NCI-H2107 (cell line): Measurements from ENCODE around the gene SDF2L1.
"Not testable (repeated sequence)": the region's sequence is repeated elsewhere in the genome, so short reads cannot be mapped to it uniquely, and the experiment has no call there.

ENCODE experiments used
- DNase-seq: peaks from one replicate; lab custom pipeline; 2025; lab: John Stamatoyannopoulos, UW

The SDF2L1 gene

DNA sequence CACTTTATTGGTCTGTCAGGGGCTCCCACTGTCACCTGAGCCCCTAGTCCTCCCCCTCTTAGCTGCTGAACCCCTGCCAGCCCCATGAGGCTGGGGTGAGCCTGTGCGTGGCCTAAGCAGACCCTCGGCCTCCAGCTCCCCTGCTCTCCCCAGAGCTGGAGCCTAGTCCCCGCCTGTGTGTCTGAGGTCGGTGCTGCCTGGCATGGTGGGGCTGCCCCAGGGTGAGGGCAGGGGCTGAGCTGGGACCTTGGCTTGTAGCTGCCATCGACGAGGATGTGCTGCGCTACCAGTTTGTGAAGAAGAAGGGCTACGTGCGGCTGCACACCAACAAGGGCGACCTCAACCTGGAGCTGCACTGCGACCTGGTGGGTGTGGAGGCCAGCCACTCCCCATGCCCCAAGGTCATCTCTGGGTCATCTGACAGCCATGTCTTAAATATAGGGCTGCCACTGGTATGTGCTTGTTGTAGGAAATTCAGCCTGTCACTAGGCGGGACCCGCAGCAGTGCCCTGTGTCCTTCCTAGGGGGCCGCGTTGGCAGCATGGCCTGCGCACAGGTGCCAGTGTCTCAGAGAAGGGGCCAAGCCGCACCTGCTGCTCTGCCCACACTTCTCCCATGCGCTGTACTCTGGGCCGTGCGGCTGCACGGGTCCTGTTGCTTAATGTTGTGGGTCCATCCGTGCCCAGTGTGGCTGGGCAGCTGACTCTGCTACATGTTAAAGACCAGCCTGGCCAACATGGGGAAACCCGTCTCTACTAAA lies 44.7 kb downstream of the SDF2L1 start:
- no peak for DNase-seq

DNA sequence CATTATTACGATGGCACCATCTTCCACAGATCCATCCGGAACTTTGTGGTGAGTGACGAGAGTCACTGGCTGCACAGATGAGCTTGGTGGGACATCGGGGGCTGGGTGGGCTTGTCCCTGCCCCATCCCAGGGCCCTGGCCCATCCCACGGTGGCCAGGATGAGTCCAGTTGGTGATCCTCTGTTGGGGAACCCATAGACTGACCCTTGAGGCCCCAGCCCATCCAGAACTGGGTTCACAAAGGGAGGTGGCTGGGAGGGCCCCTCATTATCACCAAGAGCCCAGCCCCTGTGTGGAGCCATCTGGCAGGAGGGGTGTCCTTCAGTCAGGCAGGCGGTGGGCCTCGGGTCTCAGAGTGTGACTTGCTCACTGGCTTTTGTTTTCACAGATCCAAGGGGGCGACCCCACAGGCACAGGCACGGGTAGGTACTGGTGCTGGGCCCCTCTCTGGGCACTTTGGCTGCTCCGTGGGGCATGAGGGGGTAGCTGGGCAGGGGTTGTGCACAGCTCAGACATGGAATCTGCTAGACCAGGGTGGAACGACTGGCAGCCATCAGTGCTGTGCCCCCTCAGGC lies 45.7 kb downstream of the SDF2L1 start:
- no peak for DNase-seq

DNA sequence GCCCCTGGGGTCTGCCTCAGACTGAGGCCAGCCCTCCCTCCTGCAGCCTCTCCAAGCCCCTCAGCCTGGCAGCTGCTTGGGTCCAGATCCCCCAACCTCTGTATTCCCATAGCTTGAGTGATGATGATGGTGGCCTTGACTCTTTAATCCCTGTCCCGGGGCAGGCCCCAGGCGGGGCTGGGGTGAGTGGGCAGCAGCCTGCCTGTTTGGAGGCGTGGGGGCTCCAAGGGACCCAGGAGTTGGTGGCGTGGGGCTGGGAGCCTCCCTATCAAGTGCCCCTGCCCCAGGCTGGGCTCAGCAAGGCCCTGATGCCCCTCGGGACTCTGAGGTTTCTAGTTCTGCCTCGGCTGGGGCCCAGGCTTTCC lies 46.2 kb downstream of the SDF2L1 start:
- DNase-seq = no peak

DNA sequence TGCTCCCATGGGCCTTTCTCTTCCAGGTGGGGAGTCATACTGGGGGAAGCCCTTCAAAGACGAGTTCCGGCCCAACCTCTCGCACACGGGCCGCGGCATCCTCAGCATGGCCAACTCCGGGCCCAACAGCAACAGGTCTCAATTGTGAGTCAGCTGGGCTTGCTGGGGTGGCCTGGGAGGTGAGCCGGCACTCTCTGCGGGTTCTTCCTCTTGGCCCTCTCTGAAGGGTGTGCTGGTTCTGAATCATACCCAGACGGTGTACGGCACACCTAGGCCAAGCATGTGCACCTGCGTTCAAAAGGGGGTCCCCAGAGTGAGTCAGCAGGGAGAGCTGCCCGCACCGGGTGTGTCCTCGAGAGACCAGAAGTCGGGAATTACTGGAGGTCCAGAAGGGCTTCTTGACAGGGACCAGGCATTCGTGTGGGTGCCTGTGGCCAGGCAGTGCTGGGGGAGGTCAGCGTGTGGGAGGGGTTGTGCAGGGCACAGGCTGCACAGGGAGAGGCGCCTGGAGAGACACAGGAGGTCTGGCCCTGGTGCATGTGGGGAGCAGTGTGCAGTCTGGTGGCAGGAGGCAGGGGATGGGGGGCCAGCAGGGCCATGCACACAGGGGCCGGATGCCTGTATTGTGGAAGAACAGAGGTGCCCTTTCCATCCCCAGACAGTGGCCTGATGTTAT lies 46.7 kb downstream of the SDF2L1 start:
- DNase-seq = no peak

DNA sequence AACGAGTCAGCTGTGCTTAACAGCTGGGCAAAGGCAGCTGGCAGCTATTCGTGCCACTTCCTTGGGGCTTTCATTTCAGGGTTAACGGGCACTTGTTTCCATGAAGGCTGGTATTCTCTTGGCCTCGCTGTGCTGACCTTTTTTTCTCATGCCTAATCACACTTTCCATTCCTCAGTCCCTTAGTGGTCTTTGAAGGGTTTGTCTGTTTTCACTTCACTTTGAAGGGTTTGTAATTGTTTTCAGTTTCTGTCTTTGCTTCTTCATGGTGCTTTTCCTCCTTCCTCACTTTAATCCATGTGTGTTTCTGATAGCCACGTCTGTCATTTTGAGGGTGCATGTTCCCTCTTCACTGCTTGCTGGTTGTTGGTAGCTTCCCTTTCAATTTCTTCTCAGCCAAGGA lies 48.3 kb downstream of the SDF2L1 start:
- DNase-seq = no peak

DNA sequence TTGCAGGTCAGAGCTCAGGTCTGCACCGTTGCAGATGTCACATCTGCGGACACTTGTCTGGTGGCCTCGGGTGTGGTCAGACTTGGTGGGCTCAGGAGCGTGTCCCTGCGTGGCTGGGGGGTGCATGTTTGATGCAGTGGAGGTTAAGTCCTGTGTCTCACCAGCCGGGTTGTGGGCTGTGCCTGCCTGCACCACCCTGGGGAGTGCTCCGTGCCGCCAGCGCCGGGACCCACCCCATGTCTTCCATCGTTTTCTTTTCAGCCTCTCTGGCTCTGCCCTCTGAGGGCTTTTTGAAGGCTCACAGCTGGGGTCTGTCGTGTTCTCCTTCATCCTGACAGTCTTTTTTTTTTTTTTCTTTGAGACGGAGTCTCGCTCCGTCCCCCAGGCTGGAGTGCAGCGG lies 49.7 kb downstream of the SDF2L1 start:
- DNase-seq = no peak

DNA sequence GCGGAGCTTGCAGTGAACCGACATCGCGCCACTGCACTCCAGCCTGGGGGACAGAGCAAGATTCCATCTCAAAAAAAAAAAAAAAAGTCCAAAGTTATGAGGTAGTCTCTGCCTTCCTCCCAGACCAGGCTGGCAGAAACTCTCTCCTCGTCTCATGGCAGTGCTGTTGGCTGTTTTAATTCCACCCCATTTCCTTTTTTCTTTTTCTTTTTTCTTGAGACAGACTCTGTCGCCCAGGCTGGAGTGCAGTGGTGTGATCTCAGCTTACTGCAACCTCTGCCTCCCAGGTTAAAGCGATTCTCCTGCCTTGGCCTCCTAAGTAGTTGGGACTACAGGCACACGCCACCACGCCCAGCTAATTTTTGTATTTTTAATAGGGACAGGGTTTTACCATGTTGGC lies 50.8 kb downstream of the SDF2L1 start:
- not testable (repeated sequence) for DNase-seq

DNA sequence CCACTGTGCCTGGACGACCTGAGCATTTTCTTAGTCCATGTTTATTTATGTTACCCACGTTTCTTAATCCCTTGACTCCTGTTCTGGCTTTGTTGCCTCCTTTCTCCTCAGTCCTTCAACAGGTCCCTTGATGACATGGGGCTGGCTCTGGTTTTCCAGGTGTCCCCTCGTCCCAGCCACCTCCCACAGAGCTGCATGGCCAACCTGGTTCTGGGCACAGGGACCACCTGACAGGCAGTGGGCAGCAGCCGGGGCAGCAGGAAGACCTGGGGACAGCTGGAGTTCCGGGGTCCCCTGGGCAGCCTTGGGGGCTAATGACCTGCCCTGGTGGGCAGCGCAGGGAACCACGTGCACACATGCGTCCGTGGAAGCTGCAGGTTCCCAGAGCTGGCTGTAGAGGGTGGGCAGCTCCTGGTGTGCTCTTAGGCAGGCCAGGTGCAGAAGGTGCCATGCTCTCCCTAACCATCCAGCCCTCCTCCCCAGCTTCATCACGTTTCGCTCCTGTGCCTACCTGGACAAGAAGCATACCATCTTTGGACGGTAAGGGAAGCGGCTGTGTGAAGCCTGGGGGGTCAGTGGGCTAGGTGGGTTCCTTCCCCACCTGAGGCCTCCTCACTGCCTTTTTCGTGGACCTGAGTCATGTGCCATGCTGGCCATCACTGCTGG lies 51.4 kb downstream of the SDF2L1 start:
- DNase-seq = no peak
